Sigmoid colon (tissue), 7 donors: ENCODE measurements around the gene COL4A2. TPM values are rescaled to one million over a fixed set of nuclear protein-coding genes. Genes with fewer than 3 reads are reported as not detected.

ENCODE experiments used
- DNase-seq: peaks from one replicate; pipeline ENCODE4 v3.0.0-alpha.2; 2019
- H3K27ac ChIP-seq, 4 donors: fragments of 200-600 bp; sonication (generic); one replicate each; pipeline ENCODE4 v1.5.1; 2016 to 2019; ENCODE audit warnings: mild to moderate bottlenecking in 1 of 4
- H3K27me3 ChIP-seq, 3 donors: fragments of 200-600 bp; sonication (generic); one replicate each; pipeline ENCODE4 v1.5.1; 2019; ENCODE audit warnings: mild to moderate bottlenecking in 1 of 3
- H3K36me3 ChIP-seq, 4 donors: fragments of 200-600 bp; sonication (generic); one replicate each; pipeline ENCODE4 v1.5.1; 2016 to 2019
- H3K4me1 ChIP-seq, 4 donors: fragments of 200-600 bp; sonication (generic); one replicate each; pipeline ENCODE4 v1.5.1; 2017 to 2019
- H3K4me3 ChIP-seq, 4 donors: fragments of 200-600 bp; sonication (generic); one replicate each; pipeline ENCODE4 v1.5.1; 2017 to 2019; ENCODE audit warnings: mild to moderate bottlenecking in 2 of 4, moderate library complexity in 1 of 4
- H3K9me3 ChIP-seq, 4 donors: fragments of 200-600 bp in 3 of 4; sonication (generic) in 3 of 4; one replicate each; pipeline versions ENCODE4 v1.5.1 to v1.6.1; 2013 to 2019
- EP300 ChIP-seq, 4 donors: sonication (generic); formaldehyde crosslinking; IDR thresholded peaks; one replicate each; pipeline ENCODE4 v1.6.1; 2017; ENCODE audit warnings: antibody characterized with exemption in 4 of 4
- POLR2A ChIP-seq, 2 donors: fragments of 450-650 bp; IDR thresholded peaks; one replicate each; pipeline ENCODE4 v1.6.1; 2016; ENCODE audit warnings: antibody characterized with exemption in 2 of 2, mild to moderate bottlenecking in 2 of 2, moderate library complexity in 2 of 2
- POLR2AphosphoS5 ChIP-seq, 4 donors: sonication (generic); formaldehyde crosslinking; IDR thresholded peaks; one replicate each; pipeline ENCODE4 v1.6.1; 2017; ENCODE audit warnings: antibody characterized with exemption in 4 of 4
- WGBS, 2 donors: extraction: QIAGEN DNeasy Blood & Tissue Kit; methylation state at CpG; one replicate each; pipeline ENCODE4 v1.1.7; 2013; 5-methylcytosine and 5-hydroxymethylcytosine counted together
- intact Hi-C: fragments of 100-400 bp; cut with DNase I; formaldehyde crosslinking; loops from one replicate; pipeline ENCODE4 v1.15.1; 2023
- polyA plus RNA-seq, 3 donors: library from polyadenylated mRNA; stranded (reverse); fragments of 200-250 nt; gene quantifications; one replicate each; pipeline ENCODE4 v1.2.3, GENCODE V29; 2013
- total RNA-seq, 4 donors: library from RNA; depleted of rRNA; stranded (reverse); fragments of >200 nt; gene quantifications; one replicate each; pipeline ENCODE4 v1.1.0, GENCODE V29; 2016
- TF ChIP-seq, protein P1 (sequence below), 4 experiments: fragments of 450-650 bp in 3 of 4; fragments of 200-600 bp in 1 of 4; IDR thresholded peaks; one replicate each; pipeline ENCODE4 v1.5.1; 2016 to 2019; ENCODE audit warnings: antibody characterized with exemption in 4 of 4, mild to moderate bottlenecking in 3 of 4, moderate library complexity in 2 of 4
- donor health status: healthy with polysubstance abuse.
- donor health status: Bipolar disorder and iron deficiency.
- donor health status: healthy.

Gene COL4A2
- total and polyA plus RNA-seq, 7 donors, result 24.0 to 1,039 (median 306) TPM

DNA sequence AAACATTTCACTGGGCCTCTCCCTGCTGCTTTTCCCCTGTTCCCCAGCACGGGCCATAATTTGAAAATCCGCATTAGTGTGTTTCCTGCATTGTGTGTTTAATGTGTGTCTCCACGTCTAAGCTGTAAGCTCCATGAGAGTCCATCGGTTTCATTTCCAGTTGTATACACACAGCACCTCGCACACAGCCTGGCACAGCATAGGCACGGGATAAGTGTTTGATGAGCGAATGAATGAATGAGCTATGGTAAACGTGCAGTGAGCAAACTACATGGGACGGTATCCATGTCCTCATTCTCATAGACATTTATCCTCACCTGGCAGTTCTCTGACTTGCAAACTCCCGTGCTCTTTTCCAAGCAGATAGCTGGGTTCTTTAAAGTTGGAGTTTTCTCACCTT is 148.4 kb downstream of the COL4A2 start:
- Histone ChIP-seq H3K9me3 (no peaks in the 10 kb centered on the region), H3K27ac (peak overlapping the region; percentile 33 to 98 (median 76)), H3K27me3 (no peaks in the 10 kb centered on the region), H3K4me1 (peaks cover 0 to 38% (median 36%) of the 10 kb centered on the region in 4 donors), H3K4me3 (no peak overlapping the region), H3K36me3 (peaks cover 19 to 71% (median 42%) of the 10 kb centered on the region in 4 donors)
- WGBS, 2 donors, result 64 to 75% methylated on average over 10 of the region's 10 CpGs
- TF ChIP-seq, protein P1, sequence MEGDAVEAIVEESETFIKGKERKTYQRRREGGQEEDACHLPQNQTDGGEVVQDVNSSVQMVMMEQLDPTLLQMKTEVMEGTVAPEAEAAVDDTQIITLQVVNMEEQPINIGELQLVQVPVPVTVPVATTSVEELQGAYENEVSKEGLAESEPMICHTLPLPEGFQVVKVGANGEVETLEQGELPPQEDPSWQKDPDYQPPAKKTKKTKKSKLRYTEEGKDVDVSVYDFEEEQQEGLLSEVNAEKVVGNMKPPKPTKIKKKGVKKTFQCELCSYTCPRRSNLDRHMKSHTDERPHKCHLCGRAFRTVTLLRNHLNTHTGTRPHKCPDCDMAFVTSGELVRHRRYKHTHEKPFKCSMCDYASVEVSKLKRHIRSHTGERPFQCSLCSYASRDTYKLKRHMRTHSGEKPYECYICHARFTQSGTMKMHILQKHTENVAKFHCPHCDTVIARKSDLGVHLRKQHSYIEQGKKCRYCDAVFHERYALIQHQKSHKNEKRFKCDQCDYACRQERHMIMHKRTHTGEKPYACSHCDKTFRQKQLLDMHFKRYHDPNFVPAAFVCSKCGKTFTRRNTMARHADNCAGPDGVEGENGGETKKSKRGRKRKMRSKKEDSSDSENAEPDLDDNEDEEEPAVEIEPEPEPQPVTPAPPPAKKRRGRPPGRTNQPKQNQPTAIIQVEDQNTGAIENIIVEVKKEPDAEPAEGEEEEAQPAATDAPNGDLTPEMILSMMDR (IDR thresholded peaks at IDR 0.05), result no peak
- no peak for TF ChIP-seq EP300 (IDR thresholded peaks at IDR 0.05)
- no peak for TF ChIP-seq POLR2AphosphoS5 (IDR thresholded peaks at IDR 0.05)
- no peak for TF ChIP-seq POLR2A (IDR thresholded peaks at IDR 0.05)
- intact Hi-C loops, result loop anchor here (2.0 to 10.0 kb wide), 4 partner anchors 47 to 259 kb away; partner anchors contain the start of genes ING1, NAXD and RAB20
- peak; percentile 49 for DNase-seq

DNA sequence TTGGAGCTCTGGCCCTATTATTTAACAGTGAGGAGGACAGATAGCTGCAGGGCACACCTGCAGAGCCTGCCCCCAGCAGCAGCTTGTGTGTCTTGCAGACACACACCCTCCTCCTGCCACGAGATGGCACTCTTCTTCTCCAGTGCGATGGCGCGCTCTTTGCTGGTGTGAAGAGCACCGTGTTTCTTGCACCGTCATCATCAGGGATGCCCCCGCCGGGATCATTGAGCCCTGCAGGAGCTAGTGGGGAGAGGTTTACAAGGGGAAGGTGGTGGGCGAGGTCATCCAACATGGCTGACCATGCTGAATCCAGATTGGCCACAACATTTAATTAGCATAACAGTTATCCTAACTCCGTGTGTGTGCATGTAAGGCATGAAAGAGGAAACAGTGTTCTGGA is 148.9 kb downstream of the COL4A2 start:
- TF ChIP-seq EP300 (IDR thresholded peaks at IDR 0.05) (no peak), POLR2AphosphoS5 (IDR thresholded peaks at IDR 0.05) (peak in 2 of 4 donors; percentile 31 to 33)
- TF ChIP-seq, protein P1 (IDR thresholded peaks at IDR 0.05), result peak; percentile 76 to 85 (median 78)
- 5 to 7% methylated on average over 10 of the region's 10 CpGs for WGBS, 2 donors
- Histone ChIP-seq H3K4me1 (peaks cover 0 to 38% (median 36%) of the 10 kb centered on the region in 4 donors), H3K9me3 (no peaks in the 10 kb centered on the region), H3K27me3 (no peaks in the 10 kb centered on the region), H3K36me3 (peaks cover 19 to 71% (median 41%) of the 10 kb centered on the region in 4 donors), H3K27ac (peak overlapping the region in 3 of 4 donors; percentile 71 to 98 (median 82)), H3K4me3 (no peak overlapping the region)
- intact Hi-C loops, result loop anchor here (2.0 to 10.0 kb wide), 4 partner anchors 46 to 259 kb away; partner anchors contain the start of genes ING1, NAXD and RAB20
- DNase-seq, result peak; percentile 92

- intact Hi-C loops, result loop anchor here (5.0 to 10.0 kb wide), 3 partner anchors 46 to 258 kb away; partner anchors contain the start of genes ING1 and NAXD
- H3K9me3 ChIP-seq, result no peaks in the 10 kb centered on the region
- DNase-seq, result peak; percentile 58
- peaks cover 19 to 71% (median 43%) of the 10 kb centered on the region in 4 donors for H3K36me3 ChIP-seq
- H3K27me3 ChIP-seq, result no peaks in the 10 kb centered on the region
- 91 to 93% methylated on average over 18 of the region's 18 CpGs for WGBS, 2 donors
- H3K27ac ChIP-seq, result peak overlapping the region in 3 of 4 donors; percentile 65 to 98 (median 82)
- H3K4me3 ChIP-seq, result no peak overlapping the region
- peaks cover 0 to 38% (median 36%) of the 10 kb centered on the region in 4 donors for H3K4me1 ChIP-seq
- TF ChIP-seq, protein P1 (IDR thresholded peaks at IDR 0.05), result no peak
- TF ChIP-seq POLR2AphosphoS5 (IDR thresholded peaks at IDR 0.05) (no peak), POLR2A (IDR thresholded peaks at IDR 0.05) (no peak), EP300 (IDR thresholded peaks at IDR 0.05) (no peak)
Observed at GRCh38 chr13:110456550-110456949, 149.5 kb downstream of the COL4A2 start.

- H3K27ac ChIP-seq, result peak overlapping the region in 3 of 4 donors; percentile 43 to 51 (median 48)
- intact Hi-C loops, result loop anchor here (5.0 to 10.0 kb wide), 3 partner anchors 45 to 257 kb away; partner anchors contain the start of genes ING1 and NAXD
- WGBS, 2 donors, result 92% methylated on average over 10 of the region's 10 CpGs
- peaks cover 0 to 38% (median 36%) of the 10 kb centered on the region in 4 donors for H3K4me1 ChIP-seq
- peaks cover 22 to 72% (median 49%) of the 10 kb centered on the region in 4 donors for H3K36me3 ChIP-seq
- H3K4me3 ChIP-seq, result no peak overlapping the region
- no peaks in the 10 kb centered on the region for H3K9me3 ChIP-seq
- no peaks in the 10 kb centered on the region for H3K27me3 ChIP-seq
- peak; percentile 59 for DNase-seq
- TF ChIP-seq POLR2A (IDR thresholded peaks at IDR 0.05) (no peak), POLR2AphosphoS5 (IDR thresholded peaks at IDR 0.05) (no peak), EP300 (IDR thresholded peaks at IDR 0.05) (no peak)
- TF ChIP-seq, protein P1 (IDR thresholded peaks at IDR 0.05), result no peak
Observed at GRCh38 chr13:110457361-110457760, 150.3 kb downstream of the COL4A2 start.
